Neural crest cell (in vitro differentiated cells): ENCODE data around the gene ENPEP. TPM values are rescaled to one million over a fixed set of nuclear protein-coding genes. Genes with fewer than 3 reads are reported as not detected.
A peak's percentile ranks its signal among the peaks of the same experiment; 100 is the strongest.

ENCODE experiments used
- DNase-seq: peaks from one replicate; pipeline ENCODE4 v3.0.0; 2021; ENCODE audit warnings: low read depth, mixed read lengths, low spot score
- H3K27ac Mint-ChIP-seq: one replicate; pipeline ENCODE4 v1.8.0; 2021; ENCODE audit warnings: mild to moderate bottlenecking, mixed read lengths; ENCODE audit not compliant: unreplicated experiment
- H3K27me3 Mint-ChIP-seq: 2 replicates; pipeline ENCODE4 v1.8.0; 2021; ENCODE audit warnings: low read depth, mild to moderate bottlenecking, mixed read lengths
- H3K36me3 Mint-ChIP-seq: 2 replicates; pipeline ENCODE4 v1.8.0; 2021; ENCODE audit warnings: low read depth, mild to moderate bottlenecking, mixed read lengths
- H3K4me1 Mint-ChIP-seq: 2 replicates; pipeline ENCODE4 v1.8.0; 2021; ENCODE audit warnings: mixed read lengths
- H3K4me3 Mint-ChIP-seq: one replicate; pipeline ENCODE4 v1.8.0; 2021; ENCODE audit warnings: mild to moderate bottlenecking, mixed read lengths
- H3K9me3 Mint-ChIP-seq: 2 replicates; pipeline ENCODE4 v1.8.0; 2021; ENCODE audit warnings: mixed read lengths
- CTCF ChIP-seq: fragments of 200-600 bp; sonication (generic); conservative IDR thresholded peaks from 2 replicates; pipeline ENCODE4 v1.5.0; 2021; ENCODE audit warnings: antibody characterized with exemption, mild to moderate bottlenecking
- total RNA-seq: library from RNA; stranded (reverse); gene quantifications from 2 replicates; pipeline ENCODE4 v1.2.1, GENCODE V29; 2021

ENPEP gene
- total RNA-seq, 1 donor from 2014 or later = 7.3 TPM

- Mint-ChIP-seq H3K9me3 (no peaks in the 10 kb centered on the region), H3K36me3 (no peaks in the 10 kb centered on the region), H3K27me3 (no peaks in the 10 kb centered on the region), H3K4me3 (no peak overlapping the region), H3K27ac (no peak overlapping the region), H3K4me1 (no peaks in the 10 kb centered on the region)
- no peak for TF ChIP-seq CTCF
- DNase-seq = no peak
Measured at GRCh38 chr4:110480746-110481271, 4.9 kb downstream of the ENPEP start.

GRCh38 chr4:110483516-110483915 is 7.6 kb downstream of the ENPEP start:
- Mint-ChIP-seq H3K9me3 (no peaks in the 10 kb centered on the region), H3K27ac (no peak overlapping the region), H3K4me1 (peaks cover 7% of the 10 kb centered on the region), H3K4me3 (no peak overlapping the region), H3K36me3 (no peaks in the 10 kb centered on the region), H3K27me3 (no peaks in the 10 kb centered on the region)
- no peak for DNase-seq
- no peak for TF ChIP-seq CTCF

- no peaks in the 10 kb centered on the region for H3K9me3 Mint-ChIP-seq
- H3K4me3 Mint-ChIP-seq = no peak overlapping the region
- peaks cover 10% of the 10 kb centered on the region for H3K4me1 Mint-ChIP-seq
- TF ChIP-seq CTCF = no peak
- no peak for DNase-seq
- H3K36me3 Mint-ChIP-seq = no peaks in the 10 kb centered on the region
- no peaks in the 10 kb centered on the region for H3K27me3 Mint-ChIP-seq
- H3K27ac Mint-ChIP-seq = no peak overlapping the region
Measured at GRCh38 chr4:110484029-110484428, 8.1 kb downstream of the ENPEP start.

GRCh38 chr4:110484767-110485166 is 8.8 kb downstream of the ENPEP start:
- H3K36me3 Mint-ChIP-seq = no peaks in the 10 kb centered on the region
- TF ChIP-seq CTCF = no peak
- H3K27me3 Mint-ChIP-seq = no peaks in the 10 kb centered on the region
- no peak for DNase-seq
- H3K4me3 Mint-ChIP-seq = no peak overlapping the region
- no peaks in the 10 kb centered on the region for H3K9me3 Mint-ChIP-seq
- no peak overlapping the region for H3K27ac Mint-ChIP-seq
- peaks cover 10% of the 10 kb centered on the region for H3K4me1 Mint-ChIP-seq

GRCh38 chr4:110485452-110485851 is 9.5 kb downstream of the ENPEP start:
- Mint-ChIP-seq H3K4me1 (peaks cover 10% of the 10 kb centered on the region), H3K4me3 (no peak overlapping the region)
- TF ChIP-seq CTCF = no peak

More at GRCh38 chr4:110485452-110485851, 9.5 kb downstream of the ENPEP start:
- H3K27me3 Mint-ChIP-seq = no peaks in the 10 kb centered on the region
- H3K36me3 Mint-ChIP-seq = no peaks in the 10 kb centered on the region
- no peak for DNase-seq
- H3K27ac Mint-ChIP-seq = peak overlapping the region; percentile 22
- H3K9me3 Mint-ChIP-seq = no peaks in the 10 kb centered on the region
